Measurements from ENCODE around the gene MMEL1. TPM values are rescaled to one million over a fixed set of nuclear protein-coding genes. Genes with fewer than 3 reads are reported as not detected.

The MMEL1 gene
- total and polyA plus RNA-seq, 2 of the 13 experiments (the other 11 are each of a cell fraction or from before 2014, with no cell fraction given): 0.48 TPM; not detected in 1

DNA sequence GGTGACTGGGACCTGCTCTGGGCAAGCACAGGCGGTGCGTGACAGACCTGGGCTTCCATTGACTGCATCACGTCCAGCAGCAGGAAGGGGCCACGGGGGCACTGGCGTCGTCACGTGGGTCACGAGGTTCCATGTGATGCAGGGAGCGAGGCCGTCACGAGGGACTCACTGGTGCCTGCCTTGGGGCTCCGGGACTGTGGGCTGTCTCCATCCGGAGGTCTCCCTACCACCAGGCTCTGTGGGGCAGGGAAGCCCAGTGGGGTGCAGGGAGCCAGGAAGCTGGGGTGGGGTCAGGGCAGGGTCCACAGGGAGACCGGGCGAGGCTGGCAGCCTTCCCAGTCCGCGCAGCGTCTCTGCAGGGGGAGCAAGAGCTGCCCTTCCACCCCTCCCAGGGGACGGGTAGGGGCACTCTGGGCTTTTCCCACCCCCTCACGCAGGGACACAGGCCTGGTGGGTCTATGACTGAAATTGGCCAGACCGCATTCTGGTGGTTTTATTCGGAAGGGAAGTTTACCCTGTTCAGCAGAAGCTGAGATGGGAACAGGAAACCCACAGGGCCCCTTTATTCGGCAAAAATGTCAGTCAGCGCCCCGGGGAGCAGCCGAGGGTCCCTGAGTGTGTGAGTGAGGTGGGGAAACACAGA is 77.1 kb downstream of the MMEL1 start (continued):
- TF ChIP-seq, protein P1, sequence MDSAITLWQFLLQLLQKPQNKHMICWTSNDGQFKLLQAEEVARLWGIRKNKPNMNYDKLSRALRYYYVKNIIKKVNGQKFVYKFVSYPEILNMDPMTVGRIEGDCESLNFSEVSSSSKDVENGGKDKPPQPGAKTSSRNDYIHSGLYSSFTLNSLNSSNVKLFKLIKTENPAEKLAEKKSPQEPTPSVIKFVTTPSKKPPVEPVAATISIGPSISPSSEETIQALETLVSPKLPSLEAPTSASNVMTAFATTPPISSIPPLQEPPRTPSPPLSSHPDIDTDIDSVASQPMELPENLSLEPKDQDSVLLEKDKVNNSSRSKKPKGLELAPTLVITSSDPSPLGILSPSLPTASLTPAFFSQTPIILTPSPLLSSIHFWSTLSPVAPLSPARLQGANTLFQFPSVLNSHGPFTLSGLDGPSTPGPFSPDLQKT (CRISPR knock-in tag; IDR thresholded peaks at IDR 0.05; ENCODE audit: borderline replicate concordance): no peak
- TF ChIP-seq HIVEP1 (CRISPR knock-in tag; IDR thresholded peaks at IDR 0.05) (0 out of 2 replicates have a peak, but pooled peaks have one; percentile 72), ARNT2 (CRISPR knock-in tag; IDR thresholded peaks at IDR 0.05; ENCODE audit: low read depth) (0 out of 2 replicates have a peak, but pooled peaks have one; percentile 10), SMAD3 (CRISPR knock-in tag; IDR thresholded peaks at IDR 0.05) (no peak), RARA (CRISPR knock-in tag; IDR thresholded peaks at IDR 0.05) (peak; percentile 59), ZNF788 (CRISPR knock-in tag; IDR thresholded peaks at IDR 0.05; ENCODE audit: borderline replicate concordance) (peak; percentile 55; the same call in 1 of the 2 replicates), ZNF180 (CRISPR knock-in tag; IDR thresholded peaks at IDR 0.05; ENCODE audit: borderline replicate concordance, low read depth) (no peak), RFX3 (CRISPR knock-in tag; IDR thresholded peaks at IDR 0.05) (no peak), ZNF44 (CRISPR knock-in tag; IDR thresholded peaks at IDR 0.05) (no peak), IRF2 (CRISPR knock-in tag; IDR thresholded peaks at IDR 0.05) (0 out of 2 replicates have a peak, but pooled peaks have one; percentile 69), GABPB1 (CRISPR knock-in tag; IDR thresholded peaks at IDR 0.05) (peak; percentile 87), ISX (CRISPR knock-in tag; conservative IDR thresholded peaks at IDR 0.05) (no peak), ZNF333 (CRISPR knock-in tag; IDR thresholded peaks at IDR 0.05; ENCODE audit: borderline replicate concordance) (no peak), CEBPG (CRISPR knock-in tag; IDR thresholded peaks at IDR 0.05) (no peak), CBFB (CRISPR knock-in tag; IDR thresholded peaks at IDR 0.05) (no peak)
- TF ChIP-seq, protein P2, sequence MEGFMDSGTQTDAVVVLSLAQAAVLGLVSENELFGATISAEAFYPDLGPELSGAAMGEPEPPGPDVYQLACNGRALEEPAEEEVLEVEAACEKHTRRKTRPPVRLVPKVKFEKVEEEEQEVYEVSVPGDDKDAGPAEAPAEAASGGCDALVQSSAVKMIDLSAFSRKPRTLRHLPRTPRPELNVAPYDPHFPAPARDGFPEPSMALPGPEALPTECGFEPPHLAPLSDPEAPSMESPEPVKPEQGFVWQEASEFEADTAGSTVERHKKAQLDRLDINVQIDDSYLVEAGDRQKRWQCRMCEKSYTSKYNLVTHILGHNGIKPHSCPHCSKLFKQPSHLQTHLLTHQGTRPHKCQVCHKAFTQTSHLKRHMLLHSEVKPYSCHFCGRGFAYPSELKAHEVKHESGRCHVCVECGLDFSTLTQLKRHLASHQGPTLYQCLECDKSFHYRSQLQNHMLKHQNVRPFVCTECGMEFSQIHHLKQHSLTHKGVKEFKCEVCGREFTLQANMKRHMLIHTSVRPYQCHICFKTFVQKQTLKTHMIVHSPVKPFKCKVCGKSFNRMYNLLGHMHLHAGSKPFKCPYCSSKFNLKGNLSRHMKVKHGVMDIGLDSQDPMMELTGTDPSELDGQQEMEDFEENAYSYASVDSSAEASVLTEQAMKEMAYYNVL (CRISPR knock-in tag; IDR thresholded peaks at IDR 0.05; ENCODE audit: borderline replicate concordance): peak; percentile 30; the same call in 1 of the 2 replicates
- TF ChIP-seq, protein P3, sequence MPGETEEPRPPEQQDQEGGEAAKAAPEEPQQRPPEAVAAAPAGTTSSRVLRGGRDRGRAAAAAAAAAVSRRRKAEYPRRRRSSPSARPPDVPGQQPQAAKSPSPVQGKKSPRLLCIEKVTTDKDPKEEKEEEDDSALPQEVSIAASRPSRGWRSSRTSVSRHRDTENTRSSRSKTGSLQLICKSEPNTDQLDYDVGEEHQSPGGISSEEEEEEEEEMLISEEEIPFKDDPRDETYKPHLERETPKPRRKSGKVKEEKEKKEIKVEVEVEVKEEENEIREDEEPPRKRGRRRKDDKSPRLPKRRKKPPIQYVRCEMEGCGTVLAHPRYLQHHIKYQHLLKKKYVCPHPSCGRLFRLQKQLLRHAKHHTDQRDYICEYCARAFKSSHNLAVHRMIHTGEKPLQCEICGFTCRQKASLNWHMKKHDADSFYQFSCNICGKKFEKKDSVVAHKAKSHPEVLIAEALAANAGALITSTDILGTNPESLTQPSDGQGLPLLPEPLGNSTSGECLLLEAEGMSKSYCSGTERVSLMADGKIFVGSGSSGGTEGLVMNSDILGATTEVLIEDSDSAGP (CRISPR knock-in tag; IDR thresholded peaks at IDR 0.05; ENCODE audit: borderline replicate concordance): no peak
- TF ChIP-seq, protein P4, sequence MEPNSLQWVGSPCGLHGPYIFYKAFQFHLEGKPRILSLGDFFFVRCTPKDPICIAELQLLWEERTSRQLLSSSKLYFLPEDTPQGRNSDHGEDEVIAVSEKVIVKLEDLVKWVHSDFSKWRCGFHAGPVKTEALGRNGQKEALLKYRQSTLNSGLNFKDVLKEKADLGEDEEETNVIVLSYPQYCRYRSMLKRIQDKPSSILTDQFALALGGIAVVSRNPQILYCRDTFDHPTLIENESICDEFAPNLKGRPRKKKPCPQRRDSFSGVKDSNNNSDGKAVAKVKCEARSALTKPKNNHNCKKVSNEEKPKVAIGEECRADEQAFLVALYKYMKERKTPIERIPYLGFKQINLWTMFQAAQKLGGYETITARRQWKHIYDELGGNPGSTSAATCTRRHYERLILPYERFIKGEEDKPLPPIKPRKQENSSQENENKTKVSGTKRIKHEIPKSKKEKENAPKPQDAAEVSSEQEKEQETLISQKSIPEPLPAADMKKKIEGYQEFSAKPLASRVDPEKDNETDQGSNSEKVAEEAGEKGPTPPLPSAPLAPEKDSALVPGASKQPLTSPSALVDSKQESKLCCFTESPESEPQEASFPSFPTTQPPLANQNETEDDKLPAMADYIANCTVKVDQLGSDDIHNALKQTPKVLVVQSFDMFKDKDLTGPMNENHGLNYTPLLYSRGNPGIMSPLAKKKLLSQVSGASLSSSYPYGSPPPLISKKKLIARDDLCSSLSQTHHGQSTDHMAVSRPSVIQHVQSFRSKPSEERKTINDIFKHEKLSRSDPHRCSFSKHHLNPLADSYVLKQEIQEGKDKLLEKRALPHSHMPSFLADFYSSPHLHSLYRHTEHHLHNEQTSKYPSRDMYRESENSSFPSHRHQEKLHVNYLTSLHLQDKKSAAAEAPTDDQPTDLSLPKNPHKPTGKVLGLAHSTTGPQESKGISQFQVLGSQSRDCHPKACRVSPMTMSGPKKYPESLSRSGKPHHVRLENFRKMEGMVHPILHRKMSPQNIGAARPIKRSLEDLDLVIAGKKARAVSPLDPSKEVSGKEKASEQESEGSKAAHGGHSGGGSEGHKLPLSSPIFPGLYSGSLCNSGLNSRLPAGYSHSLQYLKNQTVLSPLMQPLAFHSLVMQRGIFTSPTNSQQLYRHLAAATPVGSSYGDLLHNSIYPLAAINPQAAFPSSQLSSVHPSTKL (CRISPR knock-in tag; IDR thresholded peaks at IDR 0.05): peak; percentile 57
- TF ChIP-seq, protein P5, sequence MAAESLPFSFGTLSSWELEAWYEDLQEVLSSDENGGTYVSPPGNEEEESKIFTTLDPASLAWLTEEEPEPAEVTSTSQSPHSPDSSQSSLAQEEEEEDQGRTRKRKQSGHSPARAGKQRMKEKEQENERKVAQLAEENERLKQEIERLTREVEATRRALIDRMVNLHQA (CRISPR knock-in tag; IDR thresholded peaks at IDR 0.05): no peak
- TF ChIP-seq, protein P6, sequence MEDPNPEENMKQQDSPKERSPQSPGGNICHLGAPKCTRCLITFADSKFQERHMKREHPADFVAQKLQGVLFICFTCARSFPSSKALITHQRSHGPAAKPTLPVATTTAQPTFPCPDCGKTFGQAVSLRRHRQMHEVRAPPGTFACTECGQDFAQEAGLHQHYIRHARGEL (CRISPR knock-in tag; IDR thresholded peaks at IDR 0.05): no peak

All from HepG2 (cell line).